NCI-H2227 (cell line): ENCODE data around the gene SPPL3.

Source experiments
- DNase-seq: peaks from one replicate; lab custom pipeline; 2025; ENCODE audit not compliant: unreplicated experiment; lab: John Stamatoyannopoulos, UW

SPPL3 gene

DNA sequence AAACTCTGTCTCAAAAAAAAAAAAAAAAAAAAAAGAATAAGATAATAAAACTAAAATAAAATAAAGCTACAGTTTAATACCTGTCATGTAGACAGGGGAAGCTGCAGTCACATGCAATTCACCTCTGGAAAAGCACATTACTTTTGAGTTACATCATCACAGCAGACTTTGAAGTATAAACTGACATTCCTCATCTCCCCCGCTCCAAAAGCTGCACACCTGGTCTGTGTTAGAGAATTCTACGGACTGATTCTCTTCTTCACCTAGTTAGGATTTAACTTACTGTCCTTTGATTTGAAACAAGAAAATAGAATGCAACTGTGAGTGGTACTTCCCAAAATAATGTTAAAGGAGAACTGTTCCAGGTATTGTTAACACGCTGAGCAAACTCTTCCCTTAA, 25.1 kb downstream of the SPPL3 start:
- no peak for DNase-seq

DNA sequence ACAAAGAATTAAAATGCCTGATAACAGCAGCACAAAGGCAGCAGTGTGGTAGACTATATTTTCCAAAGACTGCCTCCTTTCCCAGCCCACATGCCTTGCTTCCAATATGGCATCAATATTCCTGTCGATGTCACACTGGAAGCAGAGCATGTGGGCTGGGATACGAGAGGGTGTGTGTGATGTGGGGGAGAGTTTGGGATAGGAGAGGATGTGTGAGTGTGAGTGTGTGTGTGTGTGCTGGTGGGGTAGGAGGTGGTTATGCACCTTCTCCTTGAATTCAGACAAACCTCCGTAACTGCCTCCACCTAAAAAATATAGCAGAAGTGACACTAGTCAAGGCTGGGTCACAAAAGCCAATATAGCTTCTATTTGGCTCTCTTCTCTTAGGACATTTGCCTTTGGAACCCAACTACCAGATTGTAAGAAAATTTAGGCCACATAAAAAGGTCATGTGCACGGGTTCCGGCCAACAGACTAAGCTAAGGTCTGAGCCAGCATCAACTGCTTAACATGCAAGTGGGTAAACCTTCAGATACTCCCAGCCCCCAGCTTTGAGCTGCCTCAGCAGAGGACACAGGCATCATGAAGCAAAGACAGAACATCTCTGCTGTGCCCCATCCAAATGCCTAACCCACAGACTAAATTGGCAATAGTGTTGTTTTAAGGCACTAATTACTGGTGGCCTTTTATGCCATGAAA, 29.5 kb downstream of the SPPL3 start:
- DNase-seq, result no peak

- no peak for DNase-seq
Measured at GRCh38 chr12:120873226-120873625, 30.9 kb downstream of the SPPL3 start.

- no peak for DNase-seq
Measured at GRCh38 chr12:120872487-120872886, 31.7 kb downstream of the SPPL3 start.

DNA sequence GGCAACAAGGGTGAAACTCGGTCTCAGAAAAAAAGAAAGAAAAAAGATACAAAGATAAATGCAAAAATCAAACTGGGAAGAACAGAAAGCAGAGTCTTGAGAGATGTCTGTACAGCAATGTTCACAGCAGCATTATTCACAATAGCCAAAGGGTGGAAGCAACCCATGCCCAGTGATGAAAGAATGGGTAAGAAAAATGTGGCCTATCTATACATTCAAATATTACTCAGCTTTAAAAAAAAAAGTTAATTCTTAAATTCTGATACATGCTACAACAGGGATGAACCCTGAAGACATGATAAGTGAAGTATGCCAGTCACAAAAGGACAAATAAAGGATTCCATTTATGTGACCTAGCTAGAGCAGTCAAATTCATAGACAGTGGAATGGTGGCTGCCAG, 33.7 kb downstream of the SPPL3 start:
- no peak for DNase-seq

DNA sequence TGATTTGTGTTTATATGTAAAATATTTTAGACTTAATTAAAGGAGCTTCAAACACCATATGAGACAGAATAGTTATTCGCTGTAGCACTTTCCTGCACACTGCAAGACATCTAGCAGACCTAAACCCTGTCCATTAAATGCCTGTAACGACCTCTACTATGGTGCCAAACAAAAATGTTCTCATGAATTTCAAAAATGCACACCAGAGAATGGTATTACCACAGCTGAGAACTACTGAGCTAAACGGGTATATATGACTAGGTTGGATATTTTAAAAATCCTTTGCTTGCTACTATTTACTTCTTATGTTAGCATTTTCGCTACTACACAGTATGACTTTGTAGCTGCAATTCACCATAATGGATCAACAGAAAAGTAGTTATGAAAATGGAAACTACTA, 34.8 kb downstream of the SPPL3 start:
- DNase-seq, result no peak

DNA sequence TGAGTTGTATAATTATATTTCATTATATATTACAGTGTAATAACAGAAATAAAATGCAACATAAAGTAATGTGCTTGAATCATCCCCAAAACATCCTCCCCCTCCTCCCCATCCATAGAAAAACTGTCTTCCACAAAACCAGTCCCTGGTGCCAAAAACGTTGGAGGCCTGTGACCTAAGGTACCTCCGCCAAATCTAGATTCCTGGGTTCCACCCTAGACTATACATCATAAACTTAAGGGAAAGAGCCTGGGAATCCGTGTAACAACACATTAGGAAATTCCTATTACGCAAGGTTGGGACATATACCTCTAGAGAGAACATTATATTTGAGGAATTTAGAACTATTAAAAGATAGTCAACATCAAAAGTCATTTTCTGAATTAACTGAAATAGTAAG, 38.0 kb downstream of the SPPL3 start:
- no peak for DNase-seq

GRCh38 chr12:120865098-120865497, 39.1 kb downstream of the SPPL3 start:
- DNase-seq, result no peak

DNA sequence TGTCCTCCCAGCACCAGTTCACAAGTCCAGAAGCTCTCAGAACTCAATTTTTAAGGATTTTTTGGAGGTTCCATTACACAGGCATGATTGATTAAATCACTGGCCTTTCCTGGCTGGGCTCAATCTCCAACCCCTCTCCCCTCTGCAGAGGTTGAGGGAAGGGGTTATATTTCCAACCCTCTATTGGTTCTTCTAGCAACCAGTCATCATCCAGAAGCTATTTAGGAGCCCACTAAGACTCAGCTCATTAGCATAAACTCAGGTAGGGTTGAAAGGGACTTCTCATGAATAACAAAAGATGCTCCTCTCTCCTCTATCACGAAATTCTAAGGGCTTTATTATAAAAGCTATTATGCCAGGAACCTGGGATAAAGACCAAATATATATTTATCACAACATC, 41.5 kb downstream of the SPPL3 start:
- DNase-seq, result no peak

GRCh38 chr12:120861074-120861795, 42.9 kb downstream of the SPPL3 start:
- DNase-seq, result no peak

- no peak for DNase-seq
Measured at GRCh38 chr12:120858306-120859088, 45.7 kb downstream of the SPPL3 start.

DNA sequence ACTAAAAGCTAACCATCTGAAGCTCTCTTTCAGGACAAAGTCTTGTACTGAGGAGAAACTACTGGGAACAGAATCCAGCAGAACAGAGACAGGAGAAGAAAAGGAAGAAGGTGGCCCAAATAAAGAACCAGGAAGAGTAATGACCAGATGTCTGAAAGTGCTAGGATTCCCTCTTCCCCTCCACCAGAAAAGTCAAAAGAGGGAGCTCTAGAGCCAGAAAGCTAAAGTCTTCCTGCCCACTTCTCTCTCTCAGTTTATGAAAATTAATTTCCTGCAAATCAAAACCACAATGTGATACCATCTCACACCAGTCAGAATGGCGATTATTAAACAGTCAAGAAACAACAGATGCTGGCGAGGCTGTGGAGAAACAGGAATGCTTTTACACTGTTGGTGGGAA, 47.2 kb downstream of the SPPL3 start:
- no peak for DNase-seq

DNA sequence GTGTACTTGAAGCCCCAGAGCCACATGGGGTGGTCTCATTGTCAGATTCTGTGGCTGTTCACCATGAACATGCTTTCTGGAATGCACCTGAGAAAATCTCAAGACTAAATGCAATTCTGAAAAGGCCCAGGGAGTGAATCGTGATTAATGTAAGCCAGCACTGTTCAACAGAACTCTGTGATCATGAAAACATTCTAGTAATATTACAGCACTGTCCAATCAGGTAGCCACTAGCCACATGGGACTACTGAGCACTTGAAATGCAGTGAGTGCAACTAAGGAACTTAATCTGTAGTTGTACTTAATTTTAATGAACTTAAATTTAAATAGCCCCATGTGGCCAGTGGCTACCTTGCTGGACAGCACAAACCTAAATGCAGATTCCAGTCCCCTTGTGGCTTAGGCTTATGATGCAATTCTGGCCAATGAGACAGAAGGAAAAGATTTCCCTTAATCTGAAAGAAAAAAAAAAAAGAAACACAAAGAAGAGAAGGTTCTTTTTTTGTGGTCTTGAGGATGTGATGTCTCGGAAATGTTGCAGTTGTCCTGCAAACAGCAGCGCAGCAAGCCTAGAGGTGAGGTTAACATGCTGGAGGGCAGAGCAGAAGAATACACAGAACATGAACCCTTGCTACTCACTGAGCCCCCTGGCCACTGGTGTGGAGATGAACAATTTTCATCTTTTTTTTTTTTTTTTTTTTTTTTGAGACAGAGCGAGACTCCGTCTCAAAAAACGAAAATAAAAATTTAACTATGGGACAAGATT, 48.2 kb downstream of the SPPL3 start:
- DNase-seq, result peak; percentile 8

DNA sequence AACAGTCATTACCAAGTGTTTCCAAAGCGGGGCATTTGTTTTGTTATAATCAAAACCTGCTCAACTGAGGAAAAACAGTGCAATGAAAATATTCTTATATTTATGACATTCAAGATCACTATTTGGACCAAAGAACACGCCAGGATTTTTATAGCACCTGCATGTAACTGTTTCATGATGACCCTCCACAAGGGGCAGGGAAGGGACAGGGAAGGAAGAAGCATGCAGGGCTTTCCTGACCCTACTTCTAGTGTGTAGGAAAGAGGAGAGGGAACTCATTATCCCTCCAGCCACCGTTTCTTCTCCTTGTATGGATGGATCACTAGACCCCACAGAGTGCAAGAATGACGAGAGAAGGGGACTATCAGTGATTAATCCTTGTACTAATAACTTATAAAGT, 49.4 kb downstream of the SPPL3 start:
- DNase-seq, result no peak

DNA sequence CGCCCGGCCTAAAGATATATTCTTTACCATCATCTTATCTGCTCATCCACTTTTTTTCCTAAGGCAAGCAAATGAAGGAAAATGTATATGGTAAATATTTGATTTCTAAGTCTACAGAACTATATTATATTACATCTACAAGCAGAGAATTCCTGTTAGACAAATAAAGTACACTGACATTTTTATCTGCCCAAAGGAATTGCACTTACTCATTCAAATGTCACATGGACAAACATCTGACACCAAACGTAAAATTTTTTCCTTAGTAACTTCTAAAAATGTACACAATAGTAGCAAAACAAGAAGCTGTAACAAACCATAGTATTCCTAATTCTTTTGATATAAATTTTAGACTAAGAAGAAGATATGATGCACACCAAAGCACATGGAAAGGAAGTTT, 51.0 kb downstream of the SPPL3 start:
- no peak for DNase-seq

- no peak for DNase-seq
Measured at GRCh38 chr12:120851944-120852343, 52.2 kb downstream of the SPPL3 start.

GRCh38 chr12:120851444-120851843, 52.7 kb downstream of the SPPL3 start:
- DNase-seq, result no peak

DNA sequence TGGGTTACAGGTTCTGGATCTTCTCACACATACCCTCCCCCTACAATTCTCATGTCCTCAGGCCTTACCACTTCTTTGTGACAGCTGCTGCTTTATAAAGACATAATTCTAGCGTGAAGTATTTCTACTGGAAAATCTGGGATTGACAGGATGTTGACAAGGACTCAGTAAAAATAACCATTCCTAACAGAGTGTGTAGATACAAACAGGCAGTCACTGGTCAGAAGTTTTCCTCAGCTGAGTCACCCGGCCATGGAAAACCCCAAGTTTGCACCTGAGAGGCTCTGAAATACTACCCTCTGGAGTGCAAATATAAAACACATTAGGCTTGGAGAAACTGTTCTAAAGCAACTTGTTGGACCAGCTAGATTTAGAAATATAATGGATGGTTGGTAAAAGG, 54.4 kb downstream of the SPPL3 start:
- no peak for DNase-seq

- peak; percentile 30 for DNase-seq
Measured at GRCh38 chr12:120847814-120848213, 56.3 kb downstream of the SPPL3 start.

DNA sequence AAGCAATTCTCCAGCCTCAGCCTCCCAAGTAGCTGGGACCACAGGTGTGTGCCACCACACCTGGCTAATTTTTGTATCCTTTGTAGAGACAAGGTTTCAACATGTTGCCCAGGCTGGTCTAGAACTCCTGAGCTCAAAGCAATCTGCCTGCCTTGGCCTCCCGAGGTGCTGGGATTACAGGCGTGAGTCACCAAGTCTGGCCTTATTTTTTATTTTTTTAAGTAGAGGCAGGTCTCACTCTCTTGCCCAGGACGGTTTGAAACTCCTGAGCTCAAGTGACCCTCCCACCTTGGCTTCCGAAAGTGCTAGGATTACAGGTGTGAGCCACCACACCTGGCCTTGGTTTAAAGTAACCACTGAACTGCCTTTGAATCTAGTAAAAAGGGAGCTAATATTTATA, 56.8 kb downstream of the SPPL3 start:
- no peak for DNase-seq

- no peak for DNase-seq
Measured at GRCh38 chr12:120846721-120847120, 57.4 kb downstream of the SPPL3 start.
